MM.1S (cell line): ENCODE results near the gene TCEAL3.

Experiments used
- EZH2 ChIP-seq: fragments of 300-600 bp; sonication (generic); optimal IDR thresholded peaks from 2 replicates; pipeline ENCODE3; 2017; ENCODE audit warnings: low read depth, mild to moderate bottlenecking, antibody characterized with exemption, low read length, mixed read lengths
- EZH2phosphoT487 ChIP-seq: fragments of 300-600 bp; sonication (generic); IDR thresholded peaks from 2 replicates; pipeline ENCODE4 v1.6.1; 2018; ENCODE audit warnings: antibody characterized with exemption, low read length
- TF ChIP-seq, protein P1 (sequence below): fragments of 300-600 bp; sonication (generic); IDR thresholded peaks from 2 replicates; pipeline ENCODE4 v1.5.1; 2016; ENCODE audit warnings: antibody characterized with exemption, low read length, mixed read lengths

DNA sequence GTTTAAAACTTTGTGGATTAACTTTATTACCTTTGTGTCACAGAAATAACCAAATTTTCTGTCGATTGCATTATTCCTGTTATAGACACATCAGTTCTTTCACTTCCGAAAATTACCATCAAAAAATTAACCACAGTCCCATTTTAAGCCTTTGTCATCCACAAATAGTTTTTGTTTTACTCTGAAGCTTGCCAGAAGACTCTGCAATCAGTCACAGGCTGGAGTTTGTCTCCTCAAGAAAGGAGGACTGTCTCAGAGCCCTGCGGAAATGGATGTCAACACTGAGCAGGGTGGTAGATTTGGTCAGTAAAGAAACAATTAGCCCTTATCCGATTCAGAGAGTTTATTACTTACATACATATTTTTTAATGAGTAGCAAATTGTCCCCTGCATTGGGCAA is 42.6 kb upstream of the TCEAL3 start:
- TF ChIP-seq, protein P1, sequence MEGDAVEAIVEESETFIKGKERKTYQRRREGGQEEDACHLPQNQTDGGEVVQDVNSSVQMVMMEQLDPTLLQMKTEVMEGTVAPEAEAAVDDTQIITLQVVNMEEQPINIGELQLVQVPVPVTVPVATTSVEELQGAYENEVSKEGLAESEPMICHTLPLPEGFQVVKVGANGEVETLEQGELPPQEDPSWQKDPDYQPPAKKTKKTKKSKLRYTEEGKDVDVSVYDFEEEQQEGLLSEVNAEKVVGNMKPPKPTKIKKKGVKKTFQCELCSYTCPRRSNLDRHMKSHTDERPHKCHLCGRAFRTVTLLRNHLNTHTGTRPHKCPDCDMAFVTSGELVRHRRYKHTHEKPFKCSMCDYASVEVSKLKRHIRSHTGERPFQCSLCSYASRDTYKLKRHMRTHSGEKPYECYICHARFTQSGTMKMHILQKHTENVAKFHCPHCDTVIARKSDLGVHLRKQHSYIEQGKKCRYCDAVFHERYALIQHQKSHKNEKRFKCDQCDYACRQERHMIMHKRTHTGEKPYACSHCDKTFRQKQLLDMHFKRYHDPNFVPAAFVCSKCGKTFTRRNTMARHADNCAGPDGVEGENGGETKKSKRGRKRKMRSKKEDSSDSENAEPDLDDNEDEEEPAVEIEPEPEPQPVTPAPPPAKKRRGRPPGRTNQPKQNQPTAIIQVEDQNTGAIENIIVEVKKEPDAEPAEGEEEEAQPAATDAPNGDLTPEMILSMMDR: no peak
- no peak for TF ChIP-seq EZH2
- no peak for TF ChIP-seq EZH2phosphoT487
